ENCODE results near the gene GRIK1. TPM values are rescaled to one million over a fixed set of nuclear protein-coding genes. Genes with fewer than 3 reads are reported as not detected.

Gene GRIK1
- polyA plus RNA-seq, 3 donors, result not detected

DNA sequence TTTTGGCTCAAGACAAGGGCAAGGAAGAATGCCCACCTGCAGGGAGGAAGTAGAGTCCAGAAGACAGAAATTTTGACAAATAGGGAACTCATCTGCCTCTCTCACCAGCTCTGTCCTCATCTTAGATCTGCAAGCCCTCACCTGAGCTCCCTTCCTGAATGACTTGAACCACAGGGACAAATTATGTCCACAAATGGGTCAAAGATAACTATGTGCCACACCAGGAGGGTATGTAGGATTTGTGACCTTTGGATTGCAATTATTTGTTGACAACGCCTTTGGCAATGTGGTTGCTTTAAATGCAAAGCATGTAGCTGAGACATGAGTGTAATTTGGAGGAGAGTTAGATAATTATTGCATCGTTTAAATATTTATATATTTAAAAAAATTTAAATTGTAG is 79.5 kb downstream of the GRIK1 start:
- H3K9me3 Mint-ChIP-seq, result peaks cover 0 to 3% (median 0%) of the 10 kb centered on the region in 7 donors
- WGBS (ENCODE audit: insufficient coverage), result no CpG with 5 or more reads among the region's 2 CpGs

DNA sequence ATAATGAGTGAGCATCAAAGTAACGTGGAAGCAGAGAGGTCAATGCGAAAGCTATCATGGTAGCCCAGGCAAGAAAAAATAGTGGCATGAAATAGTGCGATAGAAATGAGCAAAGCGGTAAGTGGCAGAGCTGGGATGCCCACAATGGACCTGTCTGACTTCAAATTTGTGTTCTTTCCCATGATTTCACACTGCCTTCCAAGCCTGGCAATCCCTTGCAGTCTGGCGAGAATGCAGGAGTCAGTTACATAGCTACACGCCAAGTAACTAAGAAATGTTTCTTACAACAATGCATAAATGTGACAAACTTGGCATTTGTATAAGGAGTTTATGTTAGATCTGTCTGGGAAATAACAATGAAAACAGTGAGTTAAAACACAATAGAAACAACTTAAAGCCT is 82.6 kb downstream of the GRIK1 start:
- no peak for DNase-seq
- Mint-ChIP-seq H3K27ac (no peak overlapping the region), H3K27me3 (ENCODE audit: low read depth in 3 of 3) (peaks cover under 1 to 5% (median 2%) of the 10 kb centered on the region in 3 donors), H3K9me3 (peaks cover 0 to 3% (median 0%) of the 10 kb centered on the region in 7 donors), H3K4me1 (no peaks in the 10 kb centered on the region), H3K36me3 (no peaks in the 10 kb centered on the region), H3K4me3 (no peak overlapping the region)
- no peaks in the 10 kb centered on the region for H3K79me2 ChIP-seq (ENCODE audit: insufficient read depth, low read length)
- H3K4me3 ChIP-seq (replicated peaks in 1 of 3; ENCODE audit: low read depth in 2 of 3, low read length in 3 of 3), result no peak overlapping the region
- no peak overlapping the region for H3K9ac ChIP-seq (ENCODE audit: insufficient read depth, low read length, poor library complexity, severe bottlenecking)
- H2AFZ ChIP-seq (ENCODE audit: insufficient read depth, low read depth, low read length, poor library complexity, severe bottlenecking), result no peak overlapping the region
- no peaks in the 10 kb centered on the region for H3K4me1 ChIP-seq (ENCODE audit: control insufficient read depth in 1 of 2, insufficient read depth in 2 of 2, low read length in 2 of 2)
- no peak overlapping the region for H3K4me2 ChIP-seq (replicated peaks; ENCODE audit: extremely low read depth, low read length, poor library complexity, severe bottlenecking)
- H3K36me3 ChIP-seq (replicated peaks in 1 of 2; ENCODE audit: control insufficient read depth in 1 of 2, insufficient read depth in 2 of 2, low read length in 2 of 2), result no peaks in the 10 kb centered on the region
- H4K20me1 ChIP-seq (ENCODE audit: insufficient read depth, low read length), result no peaks in the 10 kb centered on the region
- intact Hi-C loops (cut with micrococcal nuclease), result no loop called here
- no peaks in the 10 kb centered on the region for H3K27me3 ChIP-seq (ENCODE audit: control insufficient read depth in 2 of 2, insufficient read depth in 2 of 2, low read length in 2 of 2)
- TF ChIP-seq, protein P1, sequence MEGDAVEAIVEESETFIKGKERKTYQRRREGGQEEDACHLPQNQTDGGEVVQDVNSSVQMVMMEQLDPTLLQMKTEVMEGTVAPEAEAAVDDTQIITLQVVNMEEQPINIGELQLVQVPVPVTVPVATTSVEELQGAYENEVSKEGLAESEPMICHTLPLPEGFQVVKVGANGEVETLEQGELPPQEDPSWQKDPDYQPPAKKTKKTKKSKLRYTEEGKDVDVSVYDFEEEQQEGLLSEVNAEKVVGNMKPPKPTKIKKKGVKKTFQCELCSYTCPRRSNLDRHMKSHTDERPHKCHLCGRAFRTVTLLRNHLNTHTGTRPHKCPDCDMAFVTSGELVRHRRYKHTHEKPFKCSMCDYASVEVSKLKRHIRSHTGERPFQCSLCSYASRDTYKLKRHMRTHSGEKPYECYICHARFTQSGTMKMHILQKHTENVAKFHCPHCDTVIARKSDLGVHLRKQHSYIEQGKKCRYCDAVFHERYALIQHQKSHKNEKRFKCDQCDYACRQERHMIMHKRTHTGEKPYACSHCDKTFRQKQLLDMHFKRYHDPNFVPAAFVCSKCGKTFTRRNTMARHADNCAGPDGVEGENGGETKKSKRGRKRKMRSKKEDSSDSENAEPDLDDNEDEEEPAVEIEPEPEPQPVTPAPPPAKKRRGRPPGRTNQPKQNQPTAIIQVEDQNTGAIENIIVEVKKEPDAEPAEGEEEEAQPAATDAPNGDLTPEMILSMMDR (IDR thresholded peaks at IDR 0.05), result no peak
- WGBS (ENCODE audit: insufficient coverage), result 97% methylated on average over 4 of the region's 6 CpGs
- no peak overlapping the region for H3K27ac ChIP-seq (ENCODE audit: low read depth in 1 of 2, low read length in 2 of 2)
- H3K9me3 ChIP-seq (replicated peaks in 1 of 2; ENCODE audit: control insufficient read depth in 1 of 2, insufficient read depth in 1 of 2, low read length in 2 of 2), result no peaks in the 10 kb centered on the region

More for the DNA sequence above, 79.5 kb downstream of the GRIK1 start:
- Mint-ChIP-seq H3K4me3 (no peak overlapping the region), H3K27me3 (ENCODE audit: low read depth in 3 of 3) (peaks cover 0 to 5% (median 4%) of the 10 kb centered on the region in 3 donors), H3K36me3 (no peaks in the 10 kb centered on the region), H3K4me1 (no peaks in the 10 kb centered on the region), H3K27ac (no peak overlapping the region)
- H3K4me2 ChIP-seq (replicated peaks; ENCODE audit: extremely low read depth, low read length, poor library complexity, severe bottlenecking), result no peak overlapping the region
- H3K79me2 ChIP-seq (ENCODE audit: insufficient read depth, low read length), result no peaks in the 10 kb centered on the region
- H2AFZ ChIP-seq (ENCODE audit: insufficient read depth, low read depth, low read length, poor library complexity, severe bottlenecking), result no peak overlapping the region
- intact Hi-C loops (cut with micrococcal nuclease), result no loop called here
- no peak overlapping the region for H3K27ac ChIP-seq (ENCODE audit: low read depth in 1 of 2, low read length in 2 of 2)
- no peaks in the 10 kb centered on the region for H3K36me3 ChIP-seq (replicated peaks in 1 of 2; ENCODE audit: control insufficient read depth in 1 of 2, insufficient read depth in 2 of 2, low read length in 2 of 2)
- no peak for DNase-seq
- no peaks in the 10 kb centered on the region for H3K4me1 ChIP-seq (ENCODE audit: control insufficient read depth in 1 of 2, insufficient read depth in 2 of 2, low read length in 2 of 2)
- TF ChIP-seq, protein P1 (IDR thresholded peaks at IDR 0.05), result no peak
- H3K4me3 ChIP-seq (replicated peaks in 1 of 3; ENCODE audit: low read depth in 2 of 3, low read length in 3 of 3), result no peak overlapping the region
- no peaks in the 10 kb centered on the region for H3K9me3 ChIP-seq (replicated peaks in 1 of 2; ENCODE audit: control insufficient read depth in 1 of 2, insufficient read depth in 1 of 2, low read length in 2 of 2)
- H3K9ac ChIP-seq (ENCODE audit: insufficient read depth, low read length, poor library complexity, severe bottlenecking), result no peak overlapping the region
- H4K20me1 ChIP-seq (ENCODE audit: insufficient read depth, low read length), result no peaks in the 10 kb centered on the region
- H3K27me3 ChIP-seq (ENCODE audit: control insufficient read depth in 2 of 2, insufficient read depth in 2 of 2, low read length in 2 of 2), result no peaks in the 10 kb centered on the region
